Activated CD4-positive, alpha-beta T cell treated with anti-CD3 and anti-CD28 coated beads for 36 hours (primary cell): ENCODE data around the gene RASGRP1. TPM values are rescaled to one million over a fixed set of nuclear protein-coding genes. Genes with fewer than 3 reads are reported as not detected.

Experiments
- ATAC-seq: fragments of 200-7000 bp; cut with Tn5 transposase; one replicate; pipeline ENCODE4 v1.10.0; 2021; ENCODE audit warnings: mild to moderate bottlenecking, moderate library complexity
- CTCF ChIA-PET: fragments of 350-600 bp; sonication (Branson Sonifier 250); formaldehyde crosslinking; loops from one replicate; lab custom pipeline; 2021; ENCODE audit warnings: antibody characterized with exemption; lab: Charles Lee
- POLR2A ChIA-PET: fragments of 350-600 bp; sonication (Branson Sonifier 250); formaldehyde crosslinking; loops from one replicate; lab custom pipeline; 2021; ENCODE audit warnings: antibody characterized with exemption, inconsistent platforms; lab: Charles Lee
- DNase-seq: peaks from one replicate; pipeline ENCODE4 v3.0.0-alpha.2; 2020
- H3K27ac Mint-ChIP-seq: one replicate; pipeline ENCODE4 v1.8.0; 2021; ENCODE audit warnings: mixed read lengths
- H3K27me3 Mint-ChIP-seq: one replicate; pipeline ENCODE4 v1.8.0; 2021; ENCODE audit warnings: mixed read lengths
- H3K36me3 Mint-ChIP-seq: one replicate; pipeline ENCODE4 v1.8.0; 2021; ENCODE audit warnings: low read depth, mixed read lengths
- H3K4me1 Mint-ChIP-seq: one replicate; pipeline ENCODE4 v1.8.0; 2021; ENCODE audit warnings: mixed read lengths
- H3K4me3 Mint-ChIP-seq: one replicate; pipeline ENCODE4 v1.8.0; 2021; ENCODE audit warnings: mild to moderate bottlenecking, moderate library complexity, mixed read lengths
- H3K9me3 Mint-ChIP-seq: one replicate; pipeline ENCODE4 v1.8.0; 2021; ENCODE audit warnings: low read depth, mixed read lengths
- intact Hi-C, 2 experiments: fragments of 100-400 bp; cut with DNase I in 1 of 2; cut with micrococcal nuclease in 1 of 2; formaldehyde crosslinking; loops; one replicate each; pipeline versions ENCODE4 v1.14.2 to v1.15.1; 2022 to 2024; cut with DNase I, micrococcal nuclease
- total RNA-seq, 2 experiments: library from RNA; stranded (reverse); gene quantifications; one replicate each; pipeline ENCODE4 v1.2.3, GENCODE V29; 2021

RASGRP1 gene
- total RNA-seq, 2 experiments from 2014 or later = 102 to 120 TPM

DNA sequence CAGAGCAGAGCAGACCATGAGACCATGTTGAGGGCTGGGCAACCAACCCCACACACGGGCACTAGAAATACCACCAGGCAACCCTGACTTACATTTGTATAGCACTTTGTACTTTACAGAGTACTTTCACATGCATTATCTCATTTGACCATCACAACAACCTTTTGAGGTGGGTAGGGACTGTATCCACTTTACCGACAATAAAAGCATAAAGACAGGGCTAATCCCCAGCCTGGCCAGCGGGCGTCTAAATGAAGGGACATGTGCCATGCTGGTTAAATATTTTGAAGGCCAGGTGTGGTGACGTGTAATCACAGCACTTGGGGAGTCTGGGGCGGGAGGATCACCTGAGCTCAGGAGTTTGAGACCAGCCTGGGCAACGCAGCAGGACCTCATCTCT, 23.6 kb downstream of the RASGRP1 start:
- H3K4me1 Mint-ChIP-seq = peaks cover 95% of the 10 kb centered on the region
- intact Hi-C loops = no loop called here
- no peak for ATAC-seq
- H3K9me3 Mint-ChIP-seq = peaks cover 2% of the 10 kb centered on the region
- DNase-seq = no peak
- peak overlapping the region; percentile 71 for H3K27ac Mint-ChIP-seq
- ChIA-PET POLR2A (no interaction called here), CTCF (interaction anchor here (0.6 to 2.3 kb wide), 10 partner anchors 9 to 158 kb away, joined by 3 to 10 read pairs (median 4); no protein-coding TSS in a partner anchor)
- peaks cover 70% of the 10 kb centered on the region for H3K36me3 Mint-ChIP-seq
- H3K27me3 Mint-ChIP-seq = no peaks in the 10 kb centered on the region
- no peak overlapping the region for H3K4me3 Mint-ChIP-seq

DNA sequence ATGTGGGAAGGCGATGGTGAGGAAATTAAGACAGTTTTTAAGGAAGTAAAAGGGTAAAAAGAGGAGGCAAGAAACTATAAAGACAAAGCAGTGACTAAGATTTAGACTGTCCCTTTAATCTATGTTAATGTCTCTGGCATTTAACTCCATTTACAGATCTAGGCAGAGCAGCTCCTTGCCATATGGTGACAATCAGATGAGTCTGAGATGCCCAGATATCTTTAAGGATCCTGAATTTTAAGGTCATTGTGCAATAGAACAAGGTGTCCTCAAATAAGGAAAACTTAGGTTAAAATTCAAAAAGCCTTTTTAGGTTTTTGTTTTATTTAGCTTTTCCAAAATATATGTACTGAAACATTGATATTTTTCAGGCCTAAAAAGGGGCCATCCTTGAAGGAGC, 24.1 kb downstream of the RASGRP1 start:
- Mint-ChIP-seq H3K27ac (peak overlapping the region; percentile 79), H3K4me1 (peaks cover 96% of the 10 kb centered on the region), H3K9me3 (peaks cover 2% of the 10 kb centered on the region), H3K27me3 (no peaks in the 10 kb centered on the region), H3K4me3 (no peak overlapping the region), H3K36me3 (peaks cover 72% of the 10 kb centered on the region)
- intact Hi-C loops = no loop called here
- POLR2A ChIA-PET = no interaction called here
- DNase-seq (no peak), ATAC-seq (no peak)
- CTCF ChIA-PET = interaction anchor here (0.9 to 2.2 kb wide), 6 partner anchors 19 to 149 kb away, joined by 3 to 8 read pairs (median 4); no protein-coding TSS in a partner anchor

DNA sequence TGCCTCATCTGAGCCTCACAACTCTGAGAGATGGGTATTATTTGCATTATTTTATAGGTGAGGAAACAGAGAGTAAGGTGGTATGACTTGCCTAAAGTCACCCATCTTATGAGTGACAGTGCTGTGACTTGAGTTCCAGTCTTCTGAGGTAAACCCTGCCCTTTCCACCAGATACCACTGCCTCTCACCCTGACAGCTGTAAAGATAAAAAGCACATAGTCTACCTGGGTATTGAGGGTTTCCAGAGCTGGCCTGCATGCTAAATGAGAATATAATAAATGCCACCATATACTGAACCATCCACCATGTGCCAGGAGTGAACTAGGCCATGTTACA, 25.6 kb downstream of the RASGRP1 start:
- H3K4me3 Mint-ChIP-seq = peak overlapping the region; percentile 50
- POLR2A ChIA-PET = no interaction called here

DNA sequence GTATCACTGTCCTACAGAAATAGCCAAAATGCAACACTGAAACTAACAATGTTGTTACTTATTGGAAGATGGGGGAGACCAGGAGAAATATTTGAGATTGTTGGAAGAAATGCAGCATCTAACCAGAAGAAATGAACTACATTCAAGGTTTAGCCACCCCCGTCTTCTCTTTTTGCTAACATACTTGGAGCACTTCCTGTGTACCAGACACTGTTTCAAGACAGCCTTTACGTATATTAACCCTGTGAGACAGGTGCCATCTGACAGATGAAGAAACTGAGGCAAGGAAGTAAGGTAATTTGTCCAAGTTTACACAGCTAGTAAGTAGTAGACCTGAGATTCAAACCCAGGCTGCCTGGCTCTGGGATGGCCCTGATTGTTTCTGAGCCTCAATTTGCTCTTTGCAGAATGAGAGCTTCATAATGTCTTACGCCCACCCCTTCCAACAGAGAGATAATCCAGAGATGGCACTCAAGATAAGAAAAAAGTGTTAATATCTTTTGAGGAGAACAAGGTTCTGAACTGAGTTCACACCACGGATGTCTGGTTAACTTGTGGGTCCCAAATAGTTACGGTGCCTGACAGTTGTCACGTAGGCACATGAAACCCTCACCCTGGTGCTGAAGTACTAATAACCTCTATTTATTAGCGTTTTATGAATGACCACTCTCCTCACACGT, 26.1 kb downstream of the RASGRP1 start:
- Mint-ChIP-seq H3K9me3 (peaks cover 2% of the 10 kb centered on the region), H3K27me3 (no peaks in the 10 kb centered on the region), H3K27ac (peak overlapping the region; percentile 91), H3K4me1 (peaks cover 96% of the 10 kb centered on the region), H3K36me3 (peaks cover 74% of the 10 kb centered on the region), H3K4me3 (peak overlapping the region; percentile 50)
- ChIA-PET POLR2A (interaction anchor here (0.6 kb wide), 1 partner anchor 12 kb away, joined by 3 read pairs; no protein-coding TSS in a partner anchor), CTCF (interaction anchor here (0.7 to 1.6 kb wide), 9 partner anchors 10 to 162 kb away, joined by 3 to 5 read pairs (median 3); no protein-coding TSS in a partner anchor)
- intact Hi-C loops = loop anchor here in 1 of 2 experiments (1.0 kb wide), 2 partner anchors 8 to 22 kb away; no protein-coding TSS in a partner anchor
- ATAC-seq (peak; percentile 55), DNase-seq (peak; percentile 53)

More for the DNA sequence above, 25.6 kb downstream of the RASGRP1 start:
- Mint-ChIP-seq H3K36me3 (peaks cover 73% of the 10 kb centered on the region), H3K9me3 (peaks cover 2% of the 10 kb centered on the region), H3K27ac (peak overlapping the region; percentile 91), H3K27me3 (no peaks in the 10 kb centered on the region), H3K4me1 (peaks cover 96% of the 10 kb centered on the region)
- intact Hi-C loops = no loop called here
- DNase-seq (peak; percentile 36), ATAC-seq (peak; percentile 78)
- CTCF ChIA-PET = interaction anchor here (0.7 to 1.6 kb wide), 7 partner anchors 11 to 161 kb away, joined by 3 to 5 read pairs (median 3); no protein-coding TSS in a partner anchor

DNA sequence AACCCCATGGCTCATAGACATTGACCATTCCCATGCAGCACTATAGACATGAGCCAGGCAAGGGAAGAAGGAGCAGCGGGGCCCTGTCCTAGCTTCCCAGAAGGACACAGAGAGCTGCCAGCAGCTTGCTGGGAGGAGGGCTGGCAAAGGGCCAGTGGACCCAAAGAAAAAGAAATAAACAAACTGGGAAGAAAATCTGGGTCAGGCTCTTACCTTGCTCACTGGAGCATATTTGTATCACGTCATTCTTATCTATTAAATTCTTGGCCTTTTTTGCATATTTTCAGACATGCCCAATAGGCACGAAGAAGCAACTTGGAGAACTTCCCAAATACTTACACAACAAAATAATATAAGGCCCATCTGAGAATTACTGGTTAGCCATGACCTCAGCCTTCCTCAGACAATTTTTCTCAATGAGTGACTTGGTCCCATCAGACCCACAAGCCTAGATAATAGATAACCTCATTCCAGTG, 28.4 kb downstream of the RASGRP1 start:
- peaks cover 98% of the 10 kb centered on the region for H3K4me1 Mint-ChIP-seq
- no peak overlapping the region for H3K4me3 Mint-ChIP-seq
- peaks cover 2% of the 10 kb centered on the region for H3K9me3 Mint-ChIP-seq
- H3K36me3 Mint-ChIP-seq = peaks cover 81% of the 10 kb centered on the region
- peak overlapping the region; percentile 26 for H3K27ac Mint-ChIP-seq
- ChIA-PET CTCF (interaction anchor here (0.7 to 6.8 kb wide), 4 partner anchors 12 to 154 kb away, joined by 3 to 40 read pairs (median 4); no protein-coding TSS in a partner anchor), POLR2A (interaction anchor here (1.3 kb wide), 1 partner anchor 24 kb away, joined by 4 read pairs; no protein-coding TSS in a partner anchor)
- intact Hi-C loops = no loop called here
- ATAC-seq = no peak
- no peaks in the 10 kb centered on the region for H3K27me3 Mint-ChIP-seq
- DNase-seq = no peak

DNA sequence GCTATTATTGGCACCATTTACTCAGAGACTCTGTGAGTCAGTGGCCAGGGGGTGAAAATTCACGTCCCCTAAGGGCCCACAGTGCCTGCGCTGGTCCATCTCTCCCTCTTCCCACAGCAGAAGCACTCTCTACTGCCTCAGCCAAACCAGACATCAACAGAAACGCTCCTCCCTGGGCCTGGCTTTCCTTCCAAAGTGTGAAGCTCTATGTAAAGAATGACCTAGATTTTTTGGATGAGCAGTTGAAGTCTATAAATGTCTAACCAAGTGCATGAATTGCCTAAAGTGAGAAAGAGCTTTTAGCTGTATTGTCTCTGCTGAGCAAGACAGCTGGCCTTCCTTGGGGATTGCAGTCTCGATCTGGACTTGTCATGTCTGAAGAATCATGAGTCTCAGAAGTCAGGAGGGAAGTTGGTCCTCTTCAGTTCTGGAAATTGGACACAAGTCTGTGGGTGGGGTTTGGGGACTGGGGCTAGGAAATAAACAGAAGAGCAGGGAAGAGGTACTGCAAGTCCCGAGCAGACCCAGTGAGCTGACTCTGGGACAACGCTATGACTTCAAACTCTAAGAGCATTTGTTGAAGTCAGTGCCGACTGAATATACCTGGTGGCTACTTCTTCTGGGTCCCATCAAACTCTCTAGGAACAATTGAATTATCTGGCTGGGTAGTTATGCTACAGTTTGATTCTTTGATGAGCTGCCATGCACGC, 29.0 kb downstream of the RASGRP1 start:
- DNase-seq (no peak), ATAC-seq (no peak)
- CTCF ChIA-PET = interaction anchor here (0.7 to 6.8 kb wide), 7 partner anchors 11 to 164 kb away, joined by 3 to 40 read pairs (median 5); no protein-coding TSS in a partner anchor
- no peak overlapping the region for H3K4me3 Mint-ChIP-seq
- intact Hi-C loops = no loop called here
- peak overlapping the region; percentile 26 for H3K27ac Mint-ChIP-seq
- H3K9me3 Mint-ChIP-seq = peaks cover 2% of the 10 kb centered on the region
- peaks cover 98% of the 10 kb centered on the region for H3K4me1 Mint-ChIP-seq
- H3K27me3 Mint-ChIP-seq = no peaks in the 10 kb centered on the region
- H3K36me3 Mint-ChIP-seq = peaks cover 81% of the 10 kb centered on the region
- POLR2A ChIA-PET = interaction anchor here (1.3 kb wide), 1 partner anchor 25 kb away, joined by 4 read pairs; no protein-coding TSS in a partner anchor

DNA sequence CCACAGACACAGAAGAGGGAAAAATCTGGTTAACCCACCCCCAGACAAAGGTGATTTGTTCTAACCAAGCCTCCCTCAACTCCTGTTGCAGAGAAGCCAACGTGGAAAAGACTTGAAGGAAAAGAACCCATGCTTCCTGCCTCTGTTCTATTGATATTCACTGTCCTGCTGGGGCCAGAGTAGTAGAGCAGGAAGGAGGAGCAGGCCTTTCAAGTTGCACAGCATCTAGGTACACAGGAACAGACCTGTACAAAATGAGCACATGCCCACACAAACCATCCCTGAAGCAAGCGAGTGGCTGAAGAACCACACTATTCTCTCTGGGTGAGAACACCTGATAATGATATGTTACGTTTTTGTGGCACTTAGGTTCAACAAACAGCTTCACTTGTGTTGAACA, 29.9 kb downstream of the RASGRP1 start:
- peaks cover 98% of the 10 kb centered on the region for H3K4me1 Mint-ChIP-seq
- H3K27me3 Mint-ChIP-seq = no peaks in the 10 kb centered on the region
- peaks cover 2% of the 10 kb centered on the region for H3K9me3 Mint-ChIP-seq
- intact Hi-C loops = no loop called here
- CTCF ChIA-PET = interaction anchor here (0.7 to 6.8 kb wide), 9 partner anchors 14 to 165 kb away, joined by 3 to 40 read pairs (median 5); partner anchors contain the start of gene RASGRP1
- peaks cover 82% of the 10 kb centered on the region for H3K36me3 Mint-ChIP-seq
- ATAC-seq (no peak), DNase-seq (no peak)
- POLR2A ChIA-PET = interaction anchor here (0.5 kb wide), 1 partner anchor 77 kb away, joined by 3 read pairs; no protein-coding TSS in a partner anchor
- H3K27ac Mint-ChIP-seq = peak overlapping the region; percentile 26
- no peak overlapping the region for H3K4me3 Mint-ChIP-seq

DNA sequence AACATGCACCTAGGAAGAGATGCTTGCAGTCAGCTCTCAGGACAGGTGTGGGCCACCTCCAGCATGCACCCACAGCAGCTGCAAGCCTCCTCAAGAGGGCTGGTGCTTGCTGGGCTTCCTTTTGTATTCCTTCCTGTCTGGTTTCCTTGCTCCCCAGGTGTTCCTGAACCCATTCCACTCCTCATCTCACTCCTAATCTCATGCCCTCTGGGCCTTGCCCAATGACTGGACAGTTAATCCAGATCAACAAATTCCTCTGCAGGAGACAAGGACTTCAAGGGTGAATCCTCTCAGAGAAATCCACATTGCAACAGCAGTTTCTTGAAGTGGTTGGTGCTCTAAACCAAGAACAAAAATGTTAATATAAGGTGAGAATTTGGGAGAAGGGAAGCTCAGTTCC, 30.7 kb downstream of the RASGRP1 start:
- intact Hi-C loops = no loop called here
- ATAC-seq = no peak
- peaks cover 83% of the 10 kb centered on the region for H3K36me3 Mint-ChIP-seq
- peaks cover 98% of the 10 kb centered on the region for H3K4me1 Mint-ChIP-seq
- no peak for DNase-seq
- no peak overlapping the region for H3K4me3 Mint-ChIP-seq
- POLR2A ChIA-PET = interaction anchor here (1.0 kb wide), 1 partner anchor 12 kb away, joined by 3 read pairs; no protein-coding TSS in a partner anchor
- no peaks in the 10 kb centered on the region for H3K27me3 Mint-ChIP-seq
- peaks cover 2% of the 10 kb centered on the region for H3K9me3 Mint-ChIP-seq
- CTCF ChIA-PET = interaction anchor here (0.7 to 6.8 kb wide), 10 partner anchors 16 to 156 kb away, joined by 3 to 40 read pairs (median 4); partner anchors contain the start of gene RASGRP1
- peak overlapping the region; percentile 26 for H3K27ac Mint-ChIP-seq

DNA sequence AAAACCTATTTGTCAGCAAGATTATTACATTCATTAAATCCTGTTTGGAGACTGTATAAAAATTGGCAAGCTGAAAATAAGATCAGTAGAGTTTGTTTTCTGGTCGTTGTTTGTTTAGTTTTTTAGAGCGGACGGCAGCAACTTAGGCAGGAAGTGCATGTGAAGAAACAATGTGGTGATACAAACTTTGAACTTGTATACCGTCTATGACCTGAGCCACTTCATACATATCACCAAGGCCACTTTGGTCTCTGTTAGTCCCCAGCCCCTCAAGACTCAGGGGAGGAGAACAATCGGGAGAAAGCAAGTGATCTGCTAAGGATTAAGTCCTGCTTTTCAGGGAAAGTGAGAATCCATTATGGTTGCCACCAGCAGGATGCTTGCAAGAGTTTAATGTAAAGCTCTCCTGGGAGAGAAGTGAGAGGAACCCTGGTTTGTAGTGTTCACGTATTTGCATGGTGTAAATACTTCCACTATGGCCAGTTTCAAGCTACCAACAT, 31.1 kb downstream of the RASGRP1 start:
- CTCF ChIA-PET = interaction anchor here (0.6 to 6.8 kb wide), 8 partner anchors 15 to 156 kb away, joined by 3 to 40 read pairs (median 4); partner anchors contain the start of gene RASGRP1
- no peak for ATAC-seq

DNA sequence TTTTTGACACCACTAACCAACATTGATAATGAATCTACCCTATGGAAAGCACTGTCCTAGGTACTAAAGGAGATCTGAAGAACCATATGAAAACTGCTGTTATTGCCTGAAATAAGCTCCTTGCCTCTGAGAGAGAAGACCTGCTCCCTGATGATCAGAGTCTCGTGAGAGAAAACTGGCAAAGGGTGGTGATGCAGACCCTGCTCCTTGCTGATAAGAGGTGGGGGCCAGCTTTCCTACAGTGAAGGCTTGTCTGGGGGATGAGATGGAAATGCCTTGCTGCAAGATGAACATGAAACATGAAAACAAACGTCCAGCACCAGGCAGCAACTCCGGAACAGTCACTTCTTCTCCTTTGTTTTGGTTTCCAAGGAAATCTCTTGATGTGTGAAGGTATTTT, 31.9 kb downstream of the RASGRP1 start:
- no peaks in the 10 kb centered on the region for H3K27me3 Mint-ChIP-seq
- DNase-seq = no peak
- POLR2A ChIA-PET = interaction anchor here (0.9 kb wide), 1 partner anchor 77 kb away, joined by 3 read pairs; no protein-coding TSS in a partner anchor
- H3K36me3 Mint-ChIP-seq = peaks cover 85% of the 10 kb centered on the region
- no peak overlapping the region for H3K4me3 Mint-ChIP-seq
- H3K27ac Mint-ChIP-seq = peak overlapping the region; percentile 66
- H3K4me1 Mint-ChIP-seq = peaks cover 97% of the 10 kb centered on the region
- no peak for ATAC-seq
- intact Hi-C loops = no loop called here
- CTCF ChIA-PET = interaction anchor here (0.6 to 6.8 kb wide), 7 partner anchors 9 to 157 kb away, joined by 3 to 40 read pairs (median 4); no protein-coding TSS in a partner anchor
- H3K9me3 Mint-ChIP-seq = peaks cover 2% of the 10 kb centered on the region

More for the DNA sequence above, 31.1 kb downstream of the RASGRP1 start:
- H3K4me3 Mint-ChIP-seq = no peak overlapping the region
- H3K36me3 Mint-ChIP-seq = peaks cover 85% of the 10 kb centered on the region
- H3K27me3 Mint-ChIP-seq = no peaks in the 10 kb centered on the region
- no peak for DNase-seq
- intact Hi-C loops = no loop called here
- peaks cover 2% of the 10 kb centered on the region for H3K9me3 Mint-ChIP-seq
- POLR2A ChIA-PET = interaction anchor here (0.9 to 1.0 kb wide), 2 partner anchors 12 to 78 kb away, joined by 3 read pairs; no protein-coding TSS in a partner anchor
- H3K27ac Mint-ChIP-seq = peak overlapping the region; percentile 26
- peaks cover 98% of the 10 kb centered on the region for H3K4me1 Mint-ChIP-seq
